GM10248 (cell line): Measurements from ENCODE around the gene ROMO1.

Experiments used
- CTCF ChIA-PET: fragments of 300-600 bp; sonication (Branson Sonifier 250); formaldehyde crosslinking; extraction: SDS; loops from one replicate; lab custom pipeline; 2021; ENCODE audit warnings: antibody characterized with exemption; lab: Yijun Ruan, JAX
- POLR2A ChIA-PET: fragments of 350-650 bp; sonication (Branson Sonifier 250); formaldehyde crosslinking; extraction: SDS; loops from one replicate; lab custom pipeline; 2020; ENCODE audit warnings: antibody characterized with exemption; lab: Yijun Ruan, JAX
- DNase-seq: peaks from one replicate; pipeline ENCODE4 v3.0.0; 2012; ENCODE audit errors: extremely low spot score
- TF ChIP-seq, protein P1 (sequence below): IDR thresholded peaks from 2 replicates; pipeline ENCODE4 v1.5.1; 2012; ENCODE audit warnings: mild to moderate bottlenecking, low read depth; ENCODE audit errors: extremely low read depth, missing control alignments, control extremely low read depth

ROMO1 gene

GRCh38 chr20:35731862-35732643, 32.8 kb downstream of the ROMO1 start:
- DNase-seq = no peak
- TF ChIP-seq, protein P1, sequence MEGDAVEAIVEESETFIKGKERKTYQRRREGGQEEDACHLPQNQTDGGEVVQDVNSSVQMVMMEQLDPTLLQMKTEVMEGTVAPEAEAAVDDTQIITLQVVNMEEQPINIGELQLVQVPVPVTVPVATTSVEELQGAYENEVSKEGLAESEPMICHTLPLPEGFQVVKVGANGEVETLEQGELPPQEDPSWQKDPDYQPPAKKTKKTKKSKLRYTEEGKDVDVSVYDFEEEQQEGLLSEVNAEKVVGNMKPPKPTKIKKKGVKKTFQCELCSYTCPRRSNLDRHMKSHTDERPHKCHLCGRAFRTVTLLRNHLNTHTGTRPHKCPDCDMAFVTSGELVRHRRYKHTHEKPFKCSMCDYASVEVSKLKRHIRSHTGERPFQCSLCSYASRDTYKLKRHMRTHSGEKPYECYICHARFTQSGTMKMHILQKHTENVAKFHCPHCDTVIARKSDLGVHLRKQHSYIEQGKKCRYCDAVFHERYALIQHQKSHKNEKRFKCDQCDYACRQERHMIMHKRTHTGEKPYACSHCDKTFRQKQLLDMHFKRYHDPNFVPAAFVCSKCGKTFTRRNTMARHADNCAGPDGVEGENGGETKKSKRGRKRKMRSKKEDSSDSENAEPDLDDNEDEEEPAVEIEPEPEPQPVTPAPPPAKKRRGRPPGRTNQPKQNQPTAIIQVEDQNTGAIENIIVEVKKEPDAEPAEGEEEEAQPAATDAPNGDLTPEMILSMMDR = no peak
- ChIA-PET CTCF (interaction anchor here (1.1 kb wide), 1 partner anchor 10 kb away, joined by 3 read pairs; the partner anchor contains the start of gene RBM39), POLR2A (interaction anchor here (1.0 to 7.0 kb wide), 2 partner anchors 9 to 13 kb away, joined by 4 to 81 read pairs; partner anchors contain the start of gene RBM39)

DNA sequence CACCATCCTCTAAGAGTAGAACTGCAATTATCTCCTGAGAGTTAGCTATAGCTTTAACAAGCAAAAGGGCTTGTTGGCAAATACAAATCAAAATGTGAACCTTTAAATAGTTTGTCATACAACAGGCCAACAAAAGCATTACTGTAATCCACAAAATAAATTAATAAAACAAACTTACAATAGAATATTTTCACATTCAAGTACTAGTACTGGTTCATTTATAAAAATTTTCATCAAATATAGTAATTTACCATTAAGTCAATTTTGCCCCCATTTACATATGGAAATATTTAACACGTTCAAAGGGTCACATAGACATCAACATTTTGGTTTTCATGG, 33.4 kb downstream of the ROMO1 start:
- CTCF ChIA-PET = interaction anchor here (1.1 kb wide), 1 partner anchor 9 kb away, joined by 3 read pairs; the partner anchor contains the start of gene RBM39
- POLR2A ChIA-PET = interaction anchor here (1.0 to 7.0 kb wide), 3 partner anchors 9 to 14 kb away, joined by 3 to 81 read pairs (median 4); partner anchors contain the start of gene RBM39

GRCh38 chr20:35734374-35734773, 35.2 kb downstream of the ROMO1 start:
- POLR2A ChIA-PET = interaction anchor here (0.6 to 2.1 kb wide), 3 partner anchors 9 to 16 kb away, joined by 3 to 8 read pairs (median 6); no protein-coding TSS in a partner anchor
- TF ChIP-seq, protein P1 = no peak
- no peak for DNase-seq
- CTCF ChIA-PET = no interaction called here

More for the DNA sequence above, 33.4 kb downstream of the ROMO1 start:
- no peak for DNase-seq
- TF ChIP-seq, protein P1 = no peak

GRCh38 chr20:35734777-35735649, 35.8 kb downstream of the ROMO1 start:
- ChIA-PET POLR2A (interaction anchor here (0.9 to 2.1 kb wide), 4 partner anchors 10 to 29 kb away, joined by 3 to 8 read pairs (median 6); no protein-coding TSS in a partner anchor), CTCF (no interaction called here)
- TF ChIP-seq, protein P1 = no peak
- DNase-seq = no peak

GRCh38 chr20:35735826-35736470, 36.7 kb downstream of the ROMO1 start:
- TF ChIP-seq, protein P1 = no peak

More at GRCh38 chr20:35735826-35736470, 36.7 kb downstream of the ROMO1 start:
- ChIA-PET POLR2A (interaction anchor here (1.1 to 2.1 kb wide), 3 partner anchors 10 to 30 kb away, joined by 4 to 8 read pairs (median 6); no protein-coding TSS in a partner anchor), CTCF (no interaction called here)
- no peak for DNase-seq
